ENCODE measurements around the gene TNPO3. TPM values are rescaled to one million over a fixed set of nuclear protein-coding genes. Genes with fewer than 3 reads are reported as not detected.
A peak's percentile ranks its signal among the peaks of the same experiment; 100 is the strongest.

Gene TNPO3
- polyA plus RNA-seq, 3 donors: 44.7 to 49.3 (median 46.7) TPM

DNA sequence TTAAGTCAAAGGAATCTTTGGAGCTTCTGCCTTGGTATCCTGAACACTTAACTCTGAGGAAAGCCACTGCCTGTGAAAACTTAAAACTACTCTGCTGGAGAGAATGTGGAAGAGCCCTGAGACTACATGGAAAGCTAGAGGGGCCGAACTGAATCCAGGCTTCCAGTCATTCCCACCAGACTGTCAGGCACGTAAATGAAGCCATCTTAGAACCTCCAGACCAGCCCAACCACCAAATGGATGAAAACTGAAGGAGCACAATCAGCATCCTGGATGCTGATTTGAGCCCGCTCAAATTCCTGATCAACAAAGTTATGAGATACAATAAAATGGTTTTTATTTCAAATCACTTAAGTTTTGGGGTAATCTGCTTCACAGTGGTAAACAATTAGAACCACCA lies 30.8 kb downstream of the TNPO3 start:
- DNase-seq: no peak

DNA sequence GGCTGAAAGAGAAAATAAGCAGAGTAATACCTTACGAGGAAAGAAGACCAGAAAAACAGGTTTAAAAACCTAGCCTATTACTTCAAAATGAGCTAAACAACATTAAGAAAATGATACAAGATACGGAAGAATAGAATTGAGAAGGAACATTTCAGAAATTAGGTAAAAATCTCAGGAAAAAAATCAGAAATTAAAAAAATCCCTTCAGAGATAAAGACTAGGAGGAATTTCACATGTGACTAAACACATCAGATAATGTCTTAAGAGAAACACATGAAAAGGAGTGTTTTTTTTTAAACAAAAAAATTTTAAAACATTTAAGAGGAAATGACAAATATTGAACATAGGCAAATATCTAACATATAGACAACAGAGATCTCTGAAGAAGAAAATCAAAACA lies 33.3 kb downstream of the TNPO3 start:
- DNase-seq: no peak

DNA sequence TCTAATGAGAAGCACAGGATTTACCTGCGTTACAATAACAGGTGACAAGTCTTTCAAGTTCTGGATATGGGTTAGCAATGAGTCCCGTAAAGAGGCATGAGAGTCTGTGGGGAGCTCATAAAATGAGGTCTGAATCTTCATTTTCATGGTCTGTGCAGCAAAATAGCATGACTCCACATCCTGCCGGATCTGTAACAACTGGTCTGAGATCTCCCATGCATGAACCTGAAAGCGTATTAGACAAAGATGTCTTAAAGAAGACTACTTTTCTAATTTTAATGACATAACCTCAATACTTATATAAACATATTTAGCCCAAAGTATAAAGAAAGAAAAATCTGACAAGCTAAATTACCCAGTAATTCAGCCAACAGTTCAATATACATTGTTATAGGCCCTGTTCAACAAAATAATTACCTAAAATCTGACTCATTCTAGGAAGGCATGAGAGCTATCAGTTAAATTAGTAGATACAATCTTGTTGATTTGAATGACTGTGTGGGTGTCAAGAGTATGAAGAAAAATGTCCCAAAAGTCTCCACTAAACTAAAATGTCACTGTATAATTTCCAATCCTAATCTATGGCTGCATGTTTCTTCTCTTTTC lies 36.9 kb downstream of the TNPO3 start:
- DNase-seq: no peak

DNA sequence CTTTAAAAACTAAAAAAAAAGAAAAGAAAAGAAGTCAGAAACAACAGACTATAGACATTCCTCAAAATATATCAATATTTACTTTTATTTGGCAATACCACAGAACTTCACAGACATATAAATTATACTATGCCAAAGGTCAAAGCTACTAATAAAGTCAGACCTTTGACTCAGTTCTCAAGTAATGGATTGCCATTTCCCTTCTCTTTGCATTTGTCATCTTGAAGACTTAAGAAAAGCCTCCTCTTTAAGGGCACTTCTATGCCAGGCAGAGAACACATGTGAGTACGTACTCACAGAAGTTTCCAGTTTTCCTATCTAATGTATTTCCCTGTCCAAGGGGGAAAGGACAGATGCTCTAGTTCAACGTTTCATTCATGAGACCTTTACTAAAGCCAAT lies 37.6 kb downstream of the TNPO3 start:
- DNase-seq: no peak

DNA sequence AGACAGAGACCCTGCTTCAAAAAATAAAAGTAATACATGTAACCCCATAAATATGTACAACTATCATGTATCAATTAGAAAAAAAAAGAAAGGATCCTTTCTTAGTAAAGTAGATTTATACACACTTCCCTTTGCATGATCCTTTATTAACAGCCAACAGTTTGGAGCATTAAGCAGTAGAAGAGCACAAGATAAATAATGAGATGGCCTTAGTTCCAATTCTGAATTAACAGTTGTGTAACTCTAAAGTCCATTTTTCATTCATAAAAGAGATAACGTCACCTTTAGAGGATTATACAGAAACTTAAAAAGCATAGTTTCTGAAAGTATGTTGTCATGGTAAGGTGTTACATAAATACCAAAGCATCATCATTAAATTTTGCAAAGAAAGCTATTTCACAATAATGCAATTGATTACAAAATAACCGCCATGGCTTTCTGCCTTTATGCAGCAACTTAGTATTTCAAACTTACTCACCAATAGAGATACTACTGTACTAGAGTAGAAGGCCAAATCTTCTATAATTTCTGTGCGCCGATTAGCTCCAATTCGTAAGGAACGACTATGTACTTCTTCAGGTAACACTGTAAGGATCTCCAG lies 40.3 kb downstream of the TNPO3 start:
- no peak for DNase-seq

DNA sequence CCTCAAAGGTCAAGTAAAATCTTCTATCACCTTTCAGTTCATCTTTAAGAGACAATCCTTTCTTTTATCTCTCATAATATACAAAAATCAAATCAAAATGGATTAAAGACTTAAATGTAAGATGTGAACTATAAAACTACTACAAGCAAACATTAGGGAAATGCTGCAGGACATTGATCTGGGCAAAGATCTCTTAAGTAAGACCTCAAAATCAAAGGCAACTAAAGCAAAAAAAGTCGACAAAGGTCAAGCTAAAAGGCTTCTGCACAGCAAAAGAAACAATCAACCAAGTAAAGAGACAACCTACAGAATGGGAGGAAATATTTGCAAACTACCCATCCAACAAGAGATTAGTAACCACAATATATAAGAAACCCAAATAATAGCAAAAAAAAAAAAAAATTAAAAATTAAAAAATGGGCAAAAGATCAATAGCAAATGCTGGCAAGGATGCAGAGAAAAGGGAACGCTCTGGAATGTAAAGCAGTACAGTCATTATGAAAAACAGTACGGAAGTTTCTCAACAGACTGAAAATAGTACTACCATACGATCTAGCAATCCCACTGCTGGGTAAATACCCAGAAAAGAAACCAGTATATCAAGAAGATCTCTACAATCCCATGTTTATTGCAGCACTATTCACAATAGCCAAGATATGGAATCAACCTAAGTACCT lies 41.7 kb downstream of the TNPO3 start:
- no peak for DNase-seq

DNA sequence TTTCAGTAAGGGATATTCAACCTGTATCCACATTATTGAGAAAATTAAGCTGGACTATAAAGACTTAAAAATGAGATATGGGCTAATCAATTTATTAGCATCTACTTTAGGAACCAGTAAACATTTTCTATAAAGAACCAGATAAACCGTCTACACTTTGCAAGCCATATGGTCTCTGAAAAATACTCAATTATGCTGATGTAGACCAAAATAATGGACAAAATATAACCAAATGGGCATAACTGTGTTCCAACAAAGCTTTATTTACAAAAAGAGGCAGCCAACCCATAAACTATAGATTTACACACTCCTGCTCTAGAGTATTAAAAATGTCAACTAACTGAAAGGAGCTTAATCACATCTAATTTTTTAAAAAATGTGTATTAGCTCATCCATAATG lies 42.3 kb downstream of the TNPO3 start:
- DNase-seq: no peak

DNA sequence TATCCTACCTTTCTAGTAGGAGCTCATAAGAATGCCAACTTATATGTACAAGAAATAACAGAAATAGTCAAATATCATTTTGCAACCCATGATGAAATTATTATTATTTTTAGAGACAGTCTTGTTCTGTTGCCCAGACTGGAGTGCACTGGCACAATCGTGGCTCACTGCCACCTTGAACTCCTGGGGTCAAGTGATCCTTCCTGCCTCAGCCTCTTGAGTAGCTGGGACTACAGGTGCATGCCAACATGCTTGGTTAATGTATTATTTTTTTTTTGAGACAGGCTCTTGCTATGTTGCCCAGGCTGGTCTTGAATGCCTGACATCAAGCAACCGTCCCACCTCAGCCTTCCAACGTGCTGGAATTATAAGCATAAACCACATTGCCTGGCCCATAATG lies 44.8 kb downstream of the TNPO3 start:
- no peak for DNase-seq

DNA sequence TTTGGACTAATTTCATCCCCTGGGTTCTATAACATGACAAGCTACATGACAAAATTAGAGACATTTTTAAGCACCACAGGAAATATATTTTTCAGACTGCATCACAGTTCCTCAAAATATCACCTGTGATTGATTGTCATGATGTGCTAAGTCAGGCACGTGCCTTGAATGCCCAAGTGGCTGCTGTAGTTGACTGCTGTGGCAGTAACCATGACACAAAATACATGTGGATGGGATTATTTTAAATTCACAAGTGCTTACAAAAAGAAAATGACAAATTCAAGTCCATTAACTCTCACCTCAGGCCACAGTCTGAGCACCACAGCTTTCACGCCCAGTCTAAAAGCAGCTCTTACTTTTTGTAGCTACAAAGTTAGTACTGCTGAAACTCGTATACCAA lies 45.5 kb downstream of the TNPO3 start:
- no peak for DNase-seq

DNA sequence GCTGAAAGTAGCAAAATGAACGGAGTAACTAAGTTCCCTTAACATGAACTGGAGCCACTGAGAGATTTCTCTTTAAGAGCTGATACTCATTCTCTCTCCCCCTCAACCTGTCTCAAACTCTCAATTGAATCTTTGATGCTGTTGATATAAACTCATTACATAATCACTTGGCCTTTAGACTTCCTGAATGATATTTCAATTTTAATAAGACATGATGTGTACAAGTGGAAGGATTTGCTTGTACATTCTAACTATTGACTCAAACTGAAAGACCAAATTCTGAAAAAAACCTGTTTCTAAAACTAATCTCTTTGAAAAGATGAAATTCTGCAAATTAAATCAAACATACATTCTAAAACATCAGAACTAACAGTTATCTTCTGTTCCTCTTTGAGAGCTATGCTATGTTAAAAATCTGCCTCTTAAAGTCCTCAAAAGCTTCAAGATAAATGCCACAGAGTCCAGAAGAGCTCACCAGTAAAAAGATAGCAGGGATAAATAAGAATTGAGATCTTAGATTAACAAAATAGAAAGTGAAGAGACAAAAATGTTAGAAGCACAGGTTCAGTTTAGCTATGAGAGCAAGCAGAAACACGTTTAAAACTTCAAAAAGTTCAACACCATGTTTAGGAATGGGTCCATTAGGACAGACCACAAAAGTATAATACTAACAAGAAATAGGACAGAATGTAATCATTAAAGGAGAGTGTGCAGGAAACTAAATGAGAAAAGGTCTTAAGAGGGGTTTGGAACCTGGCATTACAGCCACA lies 46.1 kb downstream of the TNPO3 start:
- no peak for DNase-seq

DNA sequence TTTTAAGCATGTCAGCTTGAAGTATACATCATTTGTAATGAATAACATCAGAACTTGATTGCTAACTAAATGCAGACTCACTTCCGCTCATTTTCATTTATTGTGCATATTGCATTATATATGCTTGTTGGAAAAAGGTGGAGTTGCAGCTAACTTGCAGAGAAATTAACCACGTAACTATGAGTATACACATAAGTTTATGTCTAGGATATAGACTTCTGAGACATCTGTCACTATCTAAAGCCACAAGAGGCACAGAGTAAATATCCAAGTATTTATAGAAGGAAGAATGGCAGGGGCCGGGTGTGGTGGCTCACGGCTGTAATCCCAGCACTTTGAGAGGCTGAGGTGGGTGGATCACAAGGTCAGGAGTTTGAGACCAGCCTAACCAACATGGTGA lies 47.3 kb downstream of the TNPO3 start:
- DNase-seq: no peak

DNA sequence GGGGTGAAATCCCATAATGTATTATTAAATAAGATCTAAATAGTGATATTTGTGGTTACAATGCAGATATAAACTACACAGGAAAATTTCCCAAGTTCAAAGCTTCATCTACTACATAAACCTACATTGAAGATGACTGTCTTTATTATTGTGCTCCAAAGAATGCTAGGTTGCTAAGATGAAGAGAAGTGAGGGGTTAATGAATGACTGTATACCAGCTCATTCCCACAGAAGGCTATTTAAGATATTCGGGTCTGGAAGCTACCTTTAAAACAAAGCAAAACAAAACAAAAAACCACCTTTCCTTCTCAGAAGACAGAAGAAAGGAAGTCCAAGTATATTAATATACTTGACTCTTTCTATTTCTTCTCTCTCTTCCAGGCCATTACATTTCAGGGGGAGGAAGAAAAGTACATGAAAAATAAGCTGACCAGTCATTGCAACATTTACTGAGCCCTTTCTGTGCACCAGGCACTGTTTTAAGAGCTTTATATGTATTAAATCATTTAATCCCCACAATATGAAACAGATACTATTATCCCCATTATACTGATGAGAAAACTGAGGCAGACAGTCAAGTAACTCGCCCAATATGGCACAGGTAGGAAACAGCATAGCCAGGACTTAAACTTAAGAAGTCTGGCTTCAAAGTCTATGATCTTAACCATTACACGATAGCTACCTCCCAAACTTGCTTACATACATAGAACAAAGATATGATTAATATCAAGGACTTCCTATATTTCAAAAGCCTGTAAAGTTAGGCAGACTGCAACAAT lies 48.1 kb downstream of the TNPO3 start:
- DNase-seq: no peak

DNA sequence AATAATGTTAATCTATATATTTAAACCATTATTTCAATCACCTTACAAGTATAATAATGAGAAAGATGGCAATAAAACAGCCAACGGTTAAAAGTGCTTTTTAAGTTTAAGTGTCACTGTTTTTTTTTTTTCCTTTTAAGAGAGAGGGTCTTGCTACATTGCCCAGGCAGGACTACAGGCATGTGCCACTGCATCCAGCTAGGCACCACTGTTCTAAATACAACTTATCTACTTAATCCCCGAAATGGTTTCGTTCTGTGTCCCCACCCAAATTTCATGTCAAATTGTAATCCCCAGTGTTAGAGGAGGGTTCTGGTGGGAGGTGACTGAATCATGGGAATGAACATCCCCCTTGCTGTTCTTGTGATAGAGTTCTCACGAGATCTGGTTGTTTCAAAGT lies 49.7 kb downstream of the TNPO3 start:
- no peak for DNase-seq

DNA sequence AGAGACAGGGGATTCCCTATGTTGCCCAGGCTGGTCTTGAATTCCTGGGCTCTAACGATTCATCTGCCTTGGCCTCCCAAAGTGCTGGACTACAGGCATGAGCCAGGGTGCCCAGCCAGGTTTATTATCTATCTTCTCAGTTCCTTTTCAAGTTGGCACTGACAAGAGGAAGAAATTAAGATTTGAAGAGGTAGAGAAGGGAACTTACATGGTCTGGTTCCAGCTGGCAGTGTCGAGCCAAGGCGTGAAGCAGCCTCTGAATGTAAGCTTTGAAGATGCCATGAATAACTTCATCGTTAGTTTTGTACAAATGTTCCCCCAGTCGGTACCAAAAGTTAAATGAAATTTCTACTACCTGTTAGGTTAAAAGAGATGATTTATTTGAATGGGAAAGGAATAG lies 57.7 kb downstream of the TNPO3 start:
- DNase-seq: no peak

DNA sequence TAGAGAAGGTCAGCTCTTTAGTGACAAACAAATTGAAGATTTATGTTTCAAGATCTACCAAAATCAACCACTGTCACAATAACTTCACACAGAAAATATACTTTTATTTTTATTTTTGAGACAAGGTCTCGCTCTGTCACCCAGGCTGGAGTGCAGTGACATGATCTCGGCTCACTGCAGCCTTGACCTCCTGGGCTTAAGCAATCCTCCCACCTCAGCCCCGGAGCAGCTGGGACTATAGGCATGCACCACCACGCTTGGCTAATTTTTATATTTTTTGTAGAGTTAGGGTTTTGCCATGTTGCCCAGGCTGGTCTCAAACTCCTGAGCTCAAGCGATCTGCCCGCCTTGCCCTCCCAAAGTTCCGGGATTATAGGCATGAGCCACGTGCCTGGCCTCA lies 60.4 kb downstream of the TNPO3 start:
- DNase-seq: peak; percentile 20

DNA sequence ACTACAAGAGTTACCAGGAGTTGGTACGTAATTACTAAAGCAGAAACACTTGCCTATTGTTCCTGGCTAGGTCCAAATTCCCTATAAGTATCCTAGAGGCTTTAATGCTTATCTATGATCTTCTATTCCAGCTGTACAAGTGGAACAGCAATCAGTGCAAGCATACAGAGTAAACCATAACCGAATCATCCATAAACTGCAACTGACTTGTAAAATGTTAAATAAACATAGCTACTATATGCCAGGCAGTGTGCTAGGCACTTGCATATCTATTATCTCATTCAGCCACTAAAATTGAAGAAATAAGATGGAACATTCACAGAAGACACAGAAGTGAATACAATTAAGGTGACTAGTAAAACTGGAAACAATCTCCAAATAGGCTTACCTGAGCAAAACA lies 61.5 kb downstream of the TNPO3 start:
- DNase-seq: no peak

DNA sequence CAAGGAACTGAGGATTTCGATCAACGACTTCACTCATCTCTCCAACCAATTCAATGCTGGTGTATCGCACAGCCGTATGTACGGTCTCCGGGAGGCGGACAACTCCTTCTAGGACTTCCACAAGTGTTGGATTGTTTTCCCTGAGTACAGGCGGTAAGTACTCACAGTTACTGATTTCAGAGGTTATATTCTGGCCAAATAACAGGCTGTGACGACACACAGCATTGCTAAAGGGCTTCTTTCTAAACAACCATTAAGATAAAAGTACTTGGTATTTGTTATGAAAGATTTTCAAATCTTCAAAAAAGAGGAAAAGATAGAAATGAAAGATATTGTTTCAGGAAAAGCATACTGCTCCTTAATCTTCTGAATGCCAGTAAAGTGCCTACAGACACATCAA lies 65.0 kb downstream of the TNPO3 start:
- DNase-seq: no peak

DNA sequence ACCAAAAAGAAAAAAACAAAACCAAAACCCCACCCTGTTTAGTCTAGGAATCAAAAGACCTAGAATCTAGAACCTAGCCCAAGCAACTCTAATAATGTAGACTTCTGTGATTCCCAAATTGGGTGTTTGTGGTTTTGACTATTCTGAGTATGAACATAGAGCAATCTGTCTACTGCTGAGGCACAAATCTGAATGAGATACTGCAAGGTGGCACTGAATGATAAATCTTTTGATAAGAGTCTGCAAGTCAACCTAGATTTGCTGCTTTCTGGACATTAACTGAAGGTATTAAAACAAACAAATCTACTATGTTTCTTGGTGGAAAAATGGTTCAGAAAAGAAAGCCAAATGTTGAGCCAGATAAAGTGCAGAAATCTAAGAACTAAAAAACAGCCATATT lies 66.5 kb downstream of the TNPO3 start:
- no peak for DNase-seq

DNA sequence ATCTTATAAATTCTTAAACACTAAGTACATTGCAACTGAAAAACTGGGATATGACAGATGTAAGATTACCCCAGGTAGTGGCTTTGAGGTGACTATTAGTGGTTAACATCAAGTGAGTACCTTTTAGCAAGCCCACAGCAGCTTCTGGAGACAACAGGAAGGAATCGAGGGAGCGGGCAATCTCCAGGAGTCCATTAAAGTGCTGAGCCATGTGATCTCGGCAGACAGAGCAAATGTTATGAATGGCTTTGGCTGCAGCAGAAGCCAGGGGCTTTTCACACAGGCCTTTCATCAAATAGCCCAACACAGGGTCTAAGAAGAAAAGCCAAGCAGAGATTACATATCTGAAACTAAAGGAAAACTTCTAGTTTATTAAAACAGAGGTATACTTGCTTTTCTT lies 68.3 kb downstream of the TNPO3 start:
- DNase-seq: no peak

DNA sequence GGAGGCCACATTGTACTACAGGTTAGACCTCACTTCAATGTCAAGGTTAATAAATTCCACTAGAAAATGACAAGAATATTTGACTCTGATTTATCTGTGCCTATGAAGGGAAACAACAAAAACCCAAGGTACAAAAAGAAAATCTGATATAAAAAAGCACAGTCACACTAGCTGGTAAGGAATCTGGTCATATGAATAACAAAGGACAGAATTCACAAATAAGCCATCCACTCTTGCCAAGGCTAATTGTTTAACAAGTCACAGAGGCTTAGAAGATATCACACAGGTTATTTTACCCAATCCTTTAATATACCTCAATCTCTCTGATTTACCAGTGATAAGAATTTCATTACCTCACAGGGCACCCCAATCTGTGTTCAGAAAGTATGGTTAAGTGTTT lies 69.3 kb downstream of the TNPO3 start:
- DNase-seq: no peak

DNA sequence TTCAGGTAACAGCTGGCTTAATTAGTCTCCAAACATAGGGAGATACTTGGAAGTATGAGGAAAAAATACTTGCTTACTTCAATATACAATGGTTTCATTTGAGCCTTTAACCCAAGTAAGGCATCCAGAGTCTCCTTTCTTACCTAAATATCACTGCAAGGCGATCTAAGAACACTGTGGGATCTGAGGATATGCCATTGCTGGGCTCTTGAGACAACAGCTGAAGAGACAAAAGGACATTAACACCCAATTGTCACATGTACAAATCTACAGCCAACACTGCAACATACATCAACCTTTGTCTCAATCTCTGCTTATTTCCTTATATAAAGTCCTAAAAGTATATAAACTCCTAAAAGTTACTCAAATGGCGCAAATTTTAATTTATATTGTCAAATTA lies 72.8 kb downstream of the TNPO3 start:
- no peak for DNase-seq

DNA sequence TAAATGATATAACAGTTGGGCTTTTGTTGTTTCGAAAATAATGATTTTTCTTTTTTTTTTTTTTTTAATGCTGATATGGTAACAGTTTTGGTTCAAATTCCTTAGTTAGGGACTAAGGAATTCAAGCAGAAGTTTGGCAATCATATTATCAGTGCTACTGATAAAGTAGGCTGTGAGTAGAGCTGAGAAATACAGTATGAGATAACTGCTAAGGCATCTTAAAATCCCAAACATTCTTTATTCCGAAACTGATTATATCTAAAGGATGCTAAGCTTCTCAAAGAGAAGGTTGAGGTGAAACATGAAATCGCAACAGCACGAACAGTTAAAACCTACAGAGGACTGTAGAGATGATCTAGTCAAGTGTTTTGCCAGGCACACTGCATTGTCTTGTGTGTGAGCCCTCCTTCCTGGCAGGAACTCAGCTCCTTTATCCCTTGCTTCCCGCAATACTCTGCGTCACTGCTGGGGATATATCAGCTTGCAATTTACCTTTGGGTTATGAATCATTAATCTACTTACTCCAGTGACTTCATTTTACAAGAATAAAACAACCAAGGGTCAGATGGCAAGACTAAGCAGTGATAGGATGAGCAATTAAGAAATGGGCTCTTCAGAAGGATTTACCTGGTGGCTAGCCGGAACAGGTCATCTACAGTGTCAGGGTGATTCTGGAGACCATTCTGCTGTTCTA lies 80.5 kb downstream of the TNPO3 start:
- no peak for DNase-seq
